ENCODE data around the gene OGDH. TPM values are rescaled to one million over a fixed set of nuclear protein-coding genes. Genes with fewer than 3 reads are reported as not detected.

Gene OGDH
- total and polyA plus RNA-seq, 2 of the 4 experiments (the other 2 are of a cell fraction): 47.4 to 56.5 TPM

- DNase-seq (peak; percentile 76), ATAC-seq (ENCODE audit: low read depth) (peak; percentile 98)
- H4K5ac ChIP-seq (ENCODE audit: low read depth, low read length): peak within 1 kb of the TSS; percentile 99
- peaks cover 20% of the 10 kb centered on the region for H3K4me1 ChIP-seq (ENCODE audit: control insufficient read depth, insufficient read depth, low read length)
- H3K4me3 ChIP-seq (ENCODE audit: insufficient read depth, low read depth, low read length): peak within 1 kb of the TSS; percentile 99
- peak within 1 kb of the TSS; percentile 98 for H3K4me2 ChIP-seq (ENCODE audit: low read depth, low read length)
- H3K4ac ChIP-seq (ENCODE audit: low read depth, low read length): peak within 1 kb of the TSS; percentile 92
- peak within 1 kb of the TSS; percentile 94 for H3K23ac ChIP-seq (ENCODE audit: low read depth, low read length)
- peak within 1 kb of the TSS; percentile 93 for H3K18ac ChIP-seq (ENCODE audit: low read depth, low read length)
- peak within 1 kb of the TSS; percentile 94 for H3K56ac ChIP-seq (ENCODE audit: extremely low read depth, insufficient read depth, low read length)
- H3K36me3 ChIP-seq (ENCODE audit: control insufficient read depth, insufficient read depth, low read length): peaks cover 2% of the 10 kb centered on the region; the same call in 1 of the 2 replicates
- peak within 1 kb of the TSS; percentile 100 for H3K27ac ChIP-seq (ENCODE audit: insufficient read depth, low read length)
- H4K91ac ChIP-seq (ENCODE audit: insufficient read depth, low read depth, low read length): peak within 1 kb of the TSS; percentile 95
- H2AK5ac ChIP-seq (ENCODE audit: low read depth, low read length): peak within 1 kb of the TSS; percentile 81
- peak within 1 kb of the TSS; percentile 91 for H2AK9ac ChIP-seq (replicated peaks; ENCODE audit: low read depth, low read length, poor library complexity)
- peaks cover 14 to 44% of the 10 kb centered on the region in 2 experiments; a peak in 3 of 4 replicates for H3K79me1 ChIP-seq (ENCODE audit: low read depth in 1 of 2, low read length in 2 of 2)
- no peaks in the 10 kb centered on the region for H3K27me3 ChIP-seq (ENCODE audit: control insufficient read depth, insufficient read depth, low read length)
- ChIA-PET CTCF (no interaction called here), POLR2A (ENCODE audit: unreplicated experiment) (interaction anchor here (0.6 to 1.0 kb wide), 2 partner anchors 10 to 12 kb away, joined by 3 to 5 read pairs; no protein-coding TSS in a partner anchor)
- H2BK5ac ChIP-seq (ENCODE audit: low read depth, low read length, poor library complexity, severe bottlenecking): peak within 1 kb of the TSS; percentile 99
- peak within 1 kb of the TSS; percentile 88 for H2BK20ac ChIP-seq (ENCODE audit: low read depth, low read length)
- in situ Hi-C loops (cut with MboI; ENCODE audit: low sequenced_read_pairs) (no loop called here), intact Hi-C loops (cut with micrococcal nuclease) (loop anchor here (2.0 kb wide), 1 partner anchor 141 kb away; the partner anchor contains the start of gene OGDH), dilution Hi-C loops (cut with HindIII; ENCODE audit: low sequenced_read_pairs, unreplicated experiment) (no loop called here)
- H2AFZ ChIP-seq (replicated peaks; ENCODE audit: low read length, poor library complexity): peak within 1 kb of the TSS; percentile 94
- 0% methylated on average over 32 of the region's 92 CpGs; no CpG with 5 or more reads in 1 of the 2 experiments for WGBS, 2 experiments (ENCODE audit: extremely low coverage in 2 of 2, insufficient read length in 1 of 2)
- peak within 1 kb of the TSS; percentile 90 for H2BK120ac ChIP-seq (ENCODE audit: low read depth, low read length)
- H4K8ac ChIP-seq (ENCODE audit: low read depth in 2 of 2, low read length in 2 of 2): peak within 1 kb of the TSS; percentile 99 to 100
- H3K9me3 ChIP-seq (ENCODE audit: control insufficient read depth, insufficient read depth, low read length): no peaks in the 10 kb centered on the region
- H3K9ac ChIP-seq (ENCODE audit: low read depth, low read length): peak within 1 kb of the TSS; percentile 93
- H2BK15ac ChIP-seq (ENCODE audit: low read depth, low read length): peak within 1 kb of the TSS; percentile 99
- H4K20me1 ChIP-seq (ENCODE audit: insufficient read depth, low read length): peaks cover 26% of the 10 kb centered on the region
- peak within 1 kb of the TSS; percentile 99 for H3K14ac ChIP-seq (replicated peaks; ENCODE audit: low read depth, low read length)
- TF ChIP-seq RFX5 (IDR thresholded peaks at IDR 0.05; ENCODE audit: low read depth, low read length): no peak
- no peak for TF ChIP-seq BHLHE40 (IDR thresholded peaks at IDR 0.05; ENCODE audit: low read depth, low read length)
- peak; percentile 82 for TF ChIP-seq POLR2A (IDR thresholded peaks at IDR 0.05; ENCODE audit: low read depth, low read length)
- no peak for TF ChIP-seq NFE2L2 (IDR thresholded peaks at IDR 0.05; ENCODE audit: low read depth, low read length)
- TF ChIP-seq MAFK (IDR thresholded peaks at IDR 0.05; ENCODE audit: low read depth, low read length): no peak
- peak; percentile 20; the same call in 1 of the 2 replicates for TF ChIP-seq RAD21 (IDR thresholded peaks at IDR 0.05; ENCODE audit: low read length)
- TF ChIP-seq MAZ (IDR thresholded peaks at IDR 0.05; ENCODE audit: borderline replicate concordance, low read depth, low read length): peak; percentile 95
- no peak for TF ChIP-seq RCOR1 (IDR thresholded peaks at IDR 0.05; ENCODE audit: insufficient replicate concordance, low read length)
- peak; percentile 70; the same call in 1 of the 2 replicates for TF ChIP-seq MXI1 (IDR thresholded peaks at IDR 0.05; ENCODE audit: borderline replicate concordance, low read depth, low read length)
- TF ChIP-seq FOS (IDR thresholded peaks at IDR 0.05; ENCODE audit: low read depth, low read length): no peak
- no peak for TF ChIP-seq CTCF (conservative IDR thresholded peaks at IDR 0.05; ENCODE audit: low read depth, low read length)
- TF ChIP-seq SMC3 (IDR thresholded peaks at IDR 0.05; ENCODE audit: low read depth, low read length): peak; percentile 24; the same call in 1 of the 2 replicates
- TF ChIP-seq CHD1 (IDR thresholded peaks at IDR 0.05; ENCODE audit: low read depth, low read length): 0 out of 2 replicates have a peak, but pooled peaks have one; percentile 31
- no peak for TF ChIP-seq USF2 (IDR thresholded peaks at IDR 0.05; ENCODE audit: low read depth, low read length)
- no TSS peak for BruUV-seq (replicated peaks)
- H3K9me1 ChIP-seq (ENCODE audit: insufficient read depth, low read length): peaks cover 12% of the 10 kb centered on the region
Measured at GRCh38 chr7:44748045-44748947, 141.9 kb downstream of the OGDH start, which contains the start of gene ZMIZ2. Gene ZMIZ2 (plus strand): TSS chr7:44748847. CDS start chr7:44756250, 7,403 bp downstream.

Data from IMR-90 (cell line).